GM12864 (cell line): ENCODE data around the gene TRPM8.

ENCODE experiments used
- DNase-seq: peaks from one replicate; pipeline ENCODE4 v3.0.0-alpha.2; 2011; ENCODE audit warnings: low read depth
- H3K4me3 ChIP-seq: 2 replicates; pipeline ENCODE4 v1.5.1; 2011; ENCODE audit warnings: mild to moderate bottlenecking, low read depth, low read length, control low read depth
- CTCF ChIP-seq: IDR thresholded peaks from 2 replicates; pipeline ENCODE4 v1.5.1; 2011; ENCODE audit warnings: low read depth, mild to moderate bottlenecking, moderate library complexity, low read length, control low read depth, inconsistent platforms; ENCODE audit errors: missing control alignments

TRPM8 gene

GRCh38 chr2:233996000-233996399, 78.8 kb downstream of the TRPM8 start:
- no peak for TF ChIP-seq CTCF
- DNase-seq = no peak
- H3K4me3 ChIP-seq = no peak overlapping the region

DNA sequence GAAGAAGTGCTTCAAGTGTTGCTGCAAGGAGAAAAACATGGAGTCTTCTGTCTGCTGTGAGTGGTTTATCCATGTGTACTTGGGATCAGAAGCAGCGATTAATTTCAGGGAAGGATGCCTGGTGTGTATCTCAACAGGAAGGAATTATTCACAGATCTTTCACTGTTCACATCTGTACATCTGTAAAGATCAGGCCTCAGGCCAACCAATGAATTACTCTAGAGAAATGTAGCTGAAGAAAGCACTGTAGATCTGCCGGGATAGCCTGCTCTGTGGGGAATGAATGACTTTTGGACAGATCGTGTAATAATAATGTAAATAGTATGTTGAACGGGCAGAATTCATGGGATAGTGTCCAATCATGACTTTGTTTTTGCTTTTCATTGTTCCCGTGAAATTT, 79.3 kb downstream of the TRPM8 start:
- no peak for TF ChIP-seq CTCF
- no peak for DNase-seq
- no peak overlapping the region for H3K4me3 ChIP-seq

DNA sequence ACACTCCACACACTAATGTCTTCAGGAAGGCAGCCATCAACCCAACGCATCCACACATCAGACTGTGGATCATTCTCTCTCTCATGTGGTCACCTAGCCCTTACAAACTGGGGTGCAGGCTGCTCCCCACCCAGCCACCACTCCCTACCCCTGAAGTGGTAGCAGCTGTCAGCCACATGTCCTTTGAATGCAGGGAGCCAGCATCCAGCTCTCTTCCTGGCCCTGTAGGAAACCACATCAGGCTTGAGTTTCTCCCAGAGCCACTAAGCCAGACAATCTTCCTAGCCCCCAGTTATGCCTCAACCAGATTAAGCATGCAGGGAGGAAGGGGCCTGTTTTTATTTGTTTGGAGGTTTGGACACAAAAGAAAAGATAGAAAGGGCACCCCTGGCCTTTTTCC, 80.5 kb downstream of the TRPM8 start:
- DNase-seq = no peak
- no peak overlapping the region for H3K4me3 ChIP-seq
- no peak for TF ChIP-seq CTCF

- DNase-seq = no peak
- H3K4me3 ChIP-seq = no peak overlapping the region
- no peak for TF ChIP-seq CTCF
Observed at GRCh38 chr2:233999182-233999581, 82.0 kb downstream of the TRPM8 start.

GRCh38 chr2:234001380-234002160, 84.4 kb downstream of the TRPM8 start:
- DNase-seq = no peak
- no peak for TF ChIP-seq CTCF

GRCh38 chr2:234002281-234002680, 85.1 kb downstream of the TRPM8 start:
- H3K4me3 ChIP-seq = no peak overlapping the region
- TF ChIP-seq CTCF = no peak
- no peak for DNase-seq

More at GRCh38 chr2:234001380-234002160, 84.4 kb downstream of the TRPM8 start:
- no peak overlapping the region for H3K4me3 ChIP-seq

DNA sequence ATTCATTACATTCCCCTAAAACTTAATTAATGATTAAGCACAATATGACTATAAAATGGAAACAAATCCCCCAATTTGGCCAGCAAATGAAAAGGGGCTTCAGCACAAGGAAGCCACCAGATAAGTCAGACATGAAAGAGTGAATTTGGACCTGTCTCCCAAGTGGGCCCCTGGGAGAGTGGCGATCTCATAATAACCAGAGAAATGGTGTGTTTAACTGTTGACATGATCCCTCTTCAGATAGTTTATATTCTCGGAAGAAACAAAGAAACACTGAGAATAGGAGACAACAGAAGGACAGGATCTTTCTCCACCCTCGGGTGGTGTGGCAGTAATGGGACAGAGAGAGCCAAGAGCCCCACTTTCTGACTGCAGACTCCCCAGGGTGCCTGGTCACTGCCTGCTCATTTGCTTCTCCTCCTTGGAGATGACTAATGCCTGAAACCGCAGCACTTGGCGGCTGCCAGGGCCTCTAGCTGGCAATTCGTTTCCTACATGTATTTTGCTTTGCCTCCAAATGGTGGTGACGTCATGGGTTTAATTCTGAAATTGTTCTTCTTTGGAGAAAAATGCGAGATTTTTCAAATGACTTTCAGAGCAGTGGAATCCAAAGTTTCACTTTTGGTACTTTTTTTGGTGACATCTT, 86.9 kb downstream of the TRPM8 start:
- TF ChIP-seq CTCF = no peak
- DNase-seq = no peak
- H3K4me3 ChIP-seq = no peak overlapping the region
